KOPT-K1 (cell line): ENCODE results near the gene MYO1E.

Experiments
- H3K27ac ChIP-seq: fragments of 200-600 bp; sonication (generic); 2 replicates; pipeline ENCODE4 v1.5.1; 2016; ENCODE audit warnings: antibody characterized with exemption, mild to moderate bottlenecking, low read depth, low read length; ENCODE audit not compliant: poor library complexity, severe bottlenecking
- H3K36me3 ChIP-seq: fragments of 200-600 bp; sonication (generic); 2 replicates; pipeline ENCODE4 v1.5.1; 2017; ENCODE audit warnings: antibody characterized with exemption, mild to moderate bottlenecking, low read length, moderate library complexity; ENCODE audit not compliant: insufficient read depth
- H3K9me3 ChIP-seq: fragments of 200-600 bp; sonication (generic); 2 replicates; pipeline ENCODE4 v1.5.1; 2017; ENCODE audit warnings: antibody characterized with exemption, low read length, mild to moderate bottlenecking; ENCODE audit not compliant: insufficient read depth, poor library complexity, severe bottlenecking

The MYO1E gene

GRCh38 chr15:59371458-59372351 lies 966 bp downstream of the MYO1E start:
- Histone ChIP-seq H3K27ac (no peak overlapping the region), H3K9me3 (peaks cover 6% of the 10 kb centered on the region)

DNA sequence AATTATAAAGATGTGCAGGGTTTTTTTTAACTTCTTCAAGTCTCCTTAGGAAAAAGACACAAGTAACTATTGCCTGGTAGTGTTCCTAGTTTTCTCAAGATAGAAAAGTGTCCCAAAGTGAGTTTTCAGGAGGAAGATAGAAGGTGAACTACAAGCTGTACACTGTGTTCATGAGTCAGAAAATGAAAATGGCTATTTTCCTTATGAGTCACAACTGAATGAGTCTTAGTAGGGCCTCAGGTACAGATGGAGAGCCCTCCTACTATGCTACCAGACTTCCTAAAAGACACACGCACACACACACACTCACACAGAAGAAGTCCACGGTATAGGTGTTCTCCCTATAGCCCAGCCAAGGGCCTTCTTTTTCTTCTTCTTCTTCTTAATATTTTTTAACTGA lies 3.1 kb downstream of the MYO1E start:
- Histone ChIP-seq H3K9me3 (peaks cover 6% of the 10 kb centered on the region), H3K27ac (no peak overlapping the region), H3K36me3 (no peaks in the 10 kb centered on the region)

More at GRCh38 chr15:59371458-59372351, 966 bp downstream of the MYO1E start:
- H3K36me3 ChIP-seq, result no peaks in the 10 kb centered on the region

DNA sequence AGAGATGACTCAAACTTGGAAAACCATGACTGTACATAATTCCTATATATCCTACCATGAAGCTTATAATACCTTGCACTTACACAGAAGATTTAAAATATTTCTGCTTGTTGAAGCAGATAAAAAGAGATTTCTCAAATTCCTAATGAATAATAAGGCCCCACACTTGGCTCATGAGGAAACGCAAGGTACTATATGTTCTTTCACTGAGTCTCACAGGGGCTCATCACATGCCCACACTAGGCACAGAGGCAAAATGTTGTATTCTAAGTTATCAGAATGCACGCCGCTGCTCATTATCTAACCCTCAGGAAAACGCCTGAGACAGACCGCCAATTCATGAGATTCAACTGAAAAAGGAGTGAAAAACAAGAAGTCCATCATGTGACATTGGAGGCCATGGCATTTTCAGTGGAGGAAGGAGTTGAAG lies 5.6 kb downstream of the MYO1E start:
- Histone ChIP-seq H3K36me3 (no peaks in the 10 kb centered on the region), H3K27ac (no peak overlapping the region), H3K9me3 (no peaks in the 10 kb centered on the region)

DNA sequence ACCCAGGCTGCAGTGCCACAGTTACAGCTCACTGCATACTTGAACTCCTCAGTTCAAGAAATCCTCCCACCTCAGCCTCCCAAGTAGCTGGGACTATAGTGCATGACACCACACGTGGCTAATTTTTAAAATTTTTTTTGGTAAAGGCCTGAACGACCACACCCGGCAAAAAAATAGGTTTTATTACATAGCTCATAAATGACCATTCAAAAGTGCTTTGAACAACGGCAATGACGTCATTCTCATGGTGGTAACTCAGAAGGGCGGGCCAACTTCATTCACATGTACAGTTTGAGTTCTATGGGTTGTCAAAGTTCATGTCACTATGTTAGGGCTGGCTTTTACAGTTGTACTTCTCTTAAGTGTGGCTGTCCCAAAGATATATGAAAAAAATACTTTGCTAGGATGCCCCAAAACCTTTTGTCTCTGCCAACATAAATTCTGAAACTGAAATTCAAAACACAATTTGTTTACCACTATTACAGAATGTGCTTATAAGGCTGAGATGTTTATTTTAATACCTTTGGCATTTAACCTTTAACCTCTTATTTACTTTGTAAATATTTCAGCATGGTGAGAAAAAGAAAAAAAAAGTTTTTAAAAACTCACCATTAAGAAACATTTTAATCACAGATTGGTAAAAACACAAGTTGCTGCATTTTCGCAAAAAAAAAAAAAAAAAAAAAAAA lies 6.2 kb downstream of the MYO1E start:
- H3K9me3 ChIP-seq, result no peaks in the 10 kb centered on the region
- H3K36me3 ChIP-seq, result no peaks in the 10 kb centered on the region
- H3K27ac ChIP-seq, result no peak overlapping the region

DNA sequence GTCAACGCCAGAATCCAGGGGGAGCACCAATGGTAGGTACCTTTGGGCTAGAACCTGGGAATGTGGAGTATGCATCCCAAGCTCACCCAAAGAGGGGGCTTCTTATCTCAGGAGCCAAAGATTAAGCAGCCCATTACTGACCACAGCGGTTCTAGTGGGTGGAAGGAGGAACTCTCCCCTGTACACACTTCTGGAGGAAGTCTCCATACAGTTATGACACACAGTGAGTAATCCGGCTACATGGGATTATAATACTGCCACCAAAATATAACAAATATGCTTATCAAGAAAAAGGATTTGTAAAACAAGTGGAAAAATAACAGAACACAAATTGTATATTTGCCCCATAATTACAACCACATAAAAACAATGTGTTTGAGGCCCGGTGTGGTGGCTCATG lies 8.4 kb downstream of the MYO1E start:
- no peak overlapping the region for H3K27ac ChIP-seq
- H3K9me3 ChIP-seq, result no peaks in the 10 kb centered on the region
- no peaks in the 10 kb centered on the region for H3K36me3 ChIP-seq

DNA sequence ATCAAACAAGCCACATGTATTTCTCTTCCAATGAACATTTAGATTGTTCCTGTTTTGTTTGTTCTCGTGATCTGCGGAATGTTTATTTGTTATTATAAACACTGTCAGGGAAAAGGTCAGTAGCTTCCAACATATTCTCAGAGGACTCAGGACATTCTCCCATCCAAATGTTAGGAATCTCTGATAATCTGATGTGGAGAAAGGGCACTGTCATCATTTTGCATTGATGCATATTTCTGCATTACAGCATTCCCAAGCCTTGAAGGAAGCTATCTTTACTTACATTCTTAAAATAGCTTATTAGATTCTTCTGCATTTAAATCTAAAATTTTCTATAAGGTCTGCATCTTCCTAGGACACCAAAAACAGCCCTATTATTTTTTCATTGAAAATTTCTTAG lies 10.3 kb downstream of the MYO1E start:
- H3K36me3 ChIP-seq, result no peaks in the 10 kb centered on the region
- no peak overlapping the region for H3K27ac ChIP-seq
- H3K9me3 ChIP-seq, result no peaks in the 10 kb centered on the region

- H3K36me3 ChIP-seq, result no peaks in the 10 kb centered on the region
- no peaks in the 10 kb centered on the region for H3K9me3 ChIP-seq
- no peak overlapping the region for H3K27ac ChIP-seq
Observed at GRCh38 chr15:59360896-59361295, 11.8 kb downstream of the MYO1E start.

GRCh38 chr15:59360305-59360704 lies 12.4 kb downstream of the MYO1E start:
- Histone ChIP-seq H3K9me3 (no peaks in the 10 kb centered on the region), H3K27ac (no peak overlapping the region), H3K36me3 (no peaks in the 10 kb centered on the region)

DNA sequence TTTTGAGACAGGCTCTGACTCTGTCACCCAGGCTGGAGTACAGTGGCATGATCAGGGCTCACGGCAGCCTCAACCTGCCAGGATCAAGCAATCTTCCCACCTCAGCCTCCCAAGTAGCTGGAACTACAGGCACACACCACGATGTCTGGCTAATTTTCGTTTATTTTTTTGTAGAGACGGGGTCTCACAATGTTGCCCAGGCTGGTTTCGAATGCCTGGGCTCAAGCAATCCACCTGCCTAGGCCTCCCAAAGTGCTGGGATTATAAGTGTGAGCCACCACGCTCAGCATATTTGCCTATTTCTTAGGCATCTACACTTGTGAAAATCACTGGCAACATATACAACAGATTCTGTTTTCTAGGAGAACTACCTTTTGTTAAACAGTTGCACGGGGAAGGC lies 16.9 kb downstream of the MYO1E start:
- Histone ChIP-seq H3K36me3 (no peaks in the 10 kb centered on the region), H3K9me3 (no peaks in the 10 kb centered on the region), H3K27ac (no peak overlapping the region)

GRCh38 chr15:59354417-59355031 lies 18.1 kb downstream of the MYO1E start:
- H3K27ac ChIP-seq, result no peak overlapping the region
- no peaks in the 10 kb centered on the region for H3K9me3 ChIP-seq
- no peaks in the 10 kb centered on the region for H3K36me3 ChIP-seq

GRCh38 chr15:59353994-59354416 lies 18.7 kb downstream of the MYO1E start:
- no peaks in the 10 kb centered on the region for H3K36me3 ChIP-seq
- no peaks in the 10 kb centered on the region for H3K9me3 ChIP-seq
- H3K27ac ChIP-seq, result no peak overlapping the region

GRCh38 chr15:59352683-59353082 lies 20.0 kb downstream of the MYO1E start:
- Histone ChIP-seq H3K36me3 (no peaks in the 10 kb centered on the region), H3K27ac (no peak overlapping the region)

GRCh38 chr15:59352189-59352588 lies 20.5 kb downstream of the MYO1E start:
- Histone ChIP-seq H3K27ac (no peak overlapping the region), H3K9me3 (no peaks in the 10 kb centered on the region), H3K36me3 (no peaks in the 10 kb centered on the region)

More at GRCh38 chr15:59352683-59353082, 20.0 kb downstream of the MYO1E start:
- H3K9me3 ChIP-seq, result no peaks in the 10 kb centered on the region

GRCh38 chr15:59350421-59350732 lies 22.3 kb downstream of the MYO1E start:
- H3K27ac ChIP-seq, result no peak overlapping the region

GRCh38 chr15:59349680-59350420 lies 22.8 kb downstream of the MYO1E start:
- Histone ChIP-seq H3K36me3 (no peaks in the 10 kb centered on the region), H3K9me3 (no peaks in the 10 kb centered on the region), H3K27ac (no peak overlapping the region)

More at GRCh38 chr15:59350421-59350732, 22.3 kb downstream of the MYO1E start:
- Histone ChIP-seq H3K9me3 (no peaks in the 10 kb centered on the region), H3K36me3 (no peaks in the 10 kb centered on the region)
